ENCODE measurements around the gene GALNS.

GRCh38 chr16:88881675-88882357, 25.1 kb upstream of the GALNS start:
- TF ChIP-seq CTCF (IDR thresholded peaks at IDR 0.05) = no peak
- no peak for TF ChIP-seq POLR2A (IDR thresholded peaks at IDR 0.05)
